HEK293 (cell line): Measurements from ENCODE around the gene MYL3.

Experiments used
- CTCF ChIA-PET: fragments of 350-600 bp; formaldehyde crosslinking; extraction: SDS; loops from one replicate; lab custom pipeline; 2021; ENCODE audit warnings: antibody characterized with exemption; lab: Yijun Ruan, JAX
- POLR2A ChIA-PET: fragments of 300-600 bp; formaldehyde crosslinking; extraction: SDS; loops from one replicate; lab custom pipeline; 2020; ENCODE audit warnings: antibody characterized with exemption, inconsistent platforms; lab: Yijun Ruan, JAX
- H3K27ac ChIP-seq: fragments of 200-500 bp; sonication (Bioruptor generic); 2 replicates; pipeline ENCODE4 v1.5.1; 2014; ENCODE audit warnings: low read depth, low read length, control low read depth, inconsistent platforms; ENCODE audit errors: extremely low read depth
- H3K36me3 ChIP-seq, 2 experiments: fragments of 200-500 bp in 1 of 2; sonication (Bioruptor generic) in 1 of 2; 1 replicate in 1 of 2; 2 replicates in 1 of 2; pipeline ENCODE4 v1.5.1; 2014 to 2017; ENCODE audit warnings: inconsistent platforms in 2 of 2, low read length in 2 of 2; ENCODE audit not compliant: control insufficient read depth in 2 of 2, insufficient read depth in 1 of 2
- H3K4me1 ChIP-seq: fragments of 200-500 bp; sonication (Bioruptor generic); 2 replicates; pipeline ENCODE4 v1.5.1; 2014; ENCODE audit warnings: mild to moderate bottlenecking, low read length, inconsistent platforms; ENCODE audit not compliant: control insufficient read depth, insufficient read depth
- H3K4me3 ChIP-seq: 2 replicates; pipeline ENCODE4 v1.5.1; 2011; ENCODE audit warnings: low read depth, mild to moderate bottlenecking, control low read depth, low read length, moderate library complexity
- H3K9me3 ChIP-seq: fragments of 200-500 bp; sonication (Bioruptor generic); 2 replicates; pipeline ENCODE4 v1.5.1; 2014; ENCODE audit warnings: low read depth, low read length, inconsistent platforms; ENCODE audit not compliant: control insufficient read depth, insufficient read depth
- GLIS2 ChIP-seq: fragments of 450-650 bp; formaldehyde crosslinking; IDR thresholded peaks from 2 replicates; pipeline ENCODE4 v1.5.1; 2016; ENCODE audit warnings: missing biosample characterization, missing genetic modification characterization
- KLF10 ChIP-seq: fragments of 450-650 bp; IDR thresholded peaks from 2 replicates; pipeline ENCODE4 v1.5.1; 2018; ENCODE audit warnings: missing biosample characterization, mild to moderate bottlenecking, missing genetic modification characterization
- KLF16 ChIP-seq: fragments of 450-650 bp; formaldehyde crosslinking; IDR thresholded peaks from 2 replicates; pipeline ENCODE4 v1.5.1; 2017; ENCODE audit warnings: missing biosample characterization, missing genetic modification characterization
- RBAK ChIP-seq: fragments of 450-650 bp; formaldehyde crosslinking; IDR thresholded peaks from 2 replicates; pipeline ENCODE4 v1.5.1; 2016; ENCODE audit warnings: missing biosample characterization, missing genetic modification characterization
- ZFP41 ChIP-seq: fragments of 450-650 bp; formaldehyde crosslinking; IDR thresholded peaks from 2 replicates; pipeline ENCODE4 v1.5.1; 2016; ENCODE audit warnings: missing biosample characterization, missing genetic modification characterization, borderline replicate concordance
- ZNF184 ChIP-seq: fragments of 450-650 bp; IDR thresholded peaks from 2 replicates; pipeline ENCODE4 v1.5.1; 2018; ENCODE audit warnings: missing biosample characterization, mild to moderate bottlenecking, missing genetic modification characterization
- ZNF24 ChIP-seq: fragments of 450-650 bp; formaldehyde crosslinking; IDR thresholded peaks from 2 replicates; pipeline ENCODE4 v1.5.1; 2016; ENCODE audit warnings: missing biosample characterization, missing genetic modification characterization
- ZNF521 ChIP-seq: fragments of 450-650 bp; formaldehyde crosslinking; IDR thresholded peaks from 2 replicates; pipeline ENCODE4 v1.5.1; 2017; ENCODE audit warnings: missing biosample characterization, mild to moderate bottlenecking, missing genetic modification characterization
- ZNF555 ChIP-seq: fragments of 450-650 bp; formaldehyde crosslinking; conservative IDR thresholded peaks from 2 replicates; pipeline ENCODE4 v1.5.1; 2017; ENCODE audit warnings: missing biosample characterization, mild to moderate bottlenecking, missing genetic modification characterization, inconsistent platforms
- ZNF626 ChIP-seq: fragments of 450-650 bp; sonication (Bioruptor Pico); formaldehyde crosslinking; IDR thresholded peaks from 2 replicates; pipeline ENCODE4 v1.5.1; 2018; ENCODE audit warnings: missing biosample characterization, missing genetic modification characterization, inconsistent platforms
- ZNF670 ChIP-seq: fragments of 450-650 bp; formaldehyde crosslinking; IDR thresholded peaks from 2 replicates; pipeline ENCODE4 v1.5.1; 2016; ENCODE audit warnings: missing biosample characterization, missing genetic modification characterization, low read depth
- TF ChIP-seq, protein P1 (sequence below): fragments of 450-650 bp; formaldehyde crosslinking; IDR thresholded peaks from 2 replicates; pipeline ENCODE4 v1.5.1; 2016; ENCODE audit warnings: missing biosample characterization, missing genetic modification characterization, borderline replicate concordance
- TF ChIP-seq, protein P2 (sequence below): fragments of 450-650 bp; formaldehyde crosslinking; conservative IDR thresholded peaks from 2 replicates; pipeline ENCODE4 v1.5.1; 2016; ENCODE audit warnings: low read depth, missing biosample characterization, missing genetic modification characterization
- TF ChIP-seq, protein P3 (sequence below): fragments of 450-650 bp; formaldehyde crosslinking; IDR thresholded peaks from 2 replicates; pipeline ENCODE4 v1.5.1; 2016; ENCODE audit warnings: missing biosample characterization, missing genetic modification characterization
- TF ChIP-seq, protein P4 (sequence below): fragments of 450-650 bp; formaldehyde crosslinking; IDR thresholded peaks from 2 replicates; pipeline ENCODE4 v1.5.1; 2016; ENCODE audit warnings: missing biosample characterization, missing genetic modification characterization
- TF ChIP-seq, protein P5 (sequence below): fragments of 450-650 bp; formaldehyde crosslinking; IDR thresholded peaks from 2 replicates; pipeline ENCODE4 v1.5.1; 2016; ENCODE audit warnings: missing biosample characterization, missing genetic modification characterization

Gene MYL3

DNA sequence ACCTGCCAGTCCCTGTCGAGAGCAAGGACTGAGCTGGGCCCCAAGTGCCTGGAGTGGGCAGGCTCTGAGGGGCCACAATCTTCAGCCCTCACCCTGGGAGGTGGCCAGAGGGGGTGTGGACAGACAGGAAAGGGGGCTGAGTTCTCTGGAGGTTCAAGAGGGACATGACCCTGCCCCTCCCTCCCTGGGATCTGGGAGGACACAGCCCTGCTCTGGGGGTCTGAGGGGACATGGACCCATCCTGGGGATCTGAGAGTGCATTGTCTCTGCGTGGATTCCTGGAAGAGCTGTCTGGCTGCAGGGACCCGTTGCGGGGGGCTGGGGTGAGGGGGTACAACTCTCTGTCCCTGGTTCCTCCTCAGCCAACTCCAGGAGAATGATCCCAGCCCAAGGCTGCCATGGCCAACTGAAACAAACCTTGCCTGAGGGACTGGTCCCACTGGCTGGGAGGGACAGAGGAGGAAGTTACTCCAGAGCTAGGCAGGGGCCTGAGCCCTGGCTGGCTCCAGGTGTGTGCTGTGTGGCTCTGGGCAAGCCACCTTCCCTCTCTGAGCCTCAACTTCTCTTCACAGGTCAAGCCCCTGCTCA, 43.3 kb upstream of the MYL3 start:
- H3K36me3 ChIP-seq: no peaks in the 10 kb centered on the region
- TF ChIP-seq RBAK (no peak), KLF10 (tag by site-specific recombination) (no peak), GLIS2 (0 out of 2 replicates have a peak, but pooled peaks have one; percentile 16)
- ChIA-PET CTCF (no interaction called here), POLR2A (no interaction called here)
- H3K27ac ChIP-seq: no peak overlapping the region
- no peak overlapping the region for H3K4me3 ChIP-seq
- H3K4me1 ChIP-seq: no peaks in the 10 kb centered on the region
- H3K9me3 ChIP-seq: no peaks in the 10 kb centered on the region

DNA sequence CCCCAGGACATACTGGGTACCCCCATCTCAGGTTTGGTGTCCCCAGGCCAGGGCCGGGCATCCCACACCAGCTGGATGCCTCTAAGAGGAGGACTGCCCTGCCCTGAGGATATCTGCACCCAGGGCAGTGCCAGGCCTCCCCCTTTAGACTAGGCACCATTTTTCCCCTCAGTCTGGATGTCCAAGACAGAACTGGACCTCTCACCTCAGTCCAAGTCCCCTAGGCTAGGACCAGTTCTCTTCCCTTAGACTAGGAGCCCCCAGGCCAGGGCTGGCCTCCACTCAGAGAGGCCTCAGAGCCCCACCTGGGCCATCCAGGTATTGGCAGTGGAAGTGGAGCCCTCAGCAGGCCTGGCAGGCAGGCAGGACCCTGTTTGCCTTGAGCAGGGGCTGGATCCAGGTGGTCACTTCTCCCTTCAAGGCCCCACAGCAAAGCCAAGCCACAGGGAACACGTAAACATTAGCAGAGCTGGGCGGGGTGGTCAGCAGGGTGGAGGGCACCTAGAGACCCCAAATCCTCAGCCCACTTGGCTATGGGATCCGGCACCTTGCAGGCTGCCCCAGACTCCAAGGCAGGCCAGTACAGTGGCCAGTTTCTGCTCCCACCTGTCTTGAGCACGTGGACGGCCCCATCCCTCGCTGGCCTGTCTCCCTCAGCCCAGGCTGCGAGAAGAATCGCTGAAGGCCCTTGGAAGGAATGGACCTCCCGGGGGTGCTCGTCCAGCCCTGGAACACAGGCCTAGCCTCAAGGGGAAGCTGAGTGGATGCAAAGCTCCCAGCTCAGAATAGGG, 42.6 kb upstream of the MYL3 start:
- no peak overlapping the region for H3K4me3 ChIP-seq
- ChIA-PET CTCF (no interaction called here), POLR2A (no interaction called here)
- no peak overlapping the region for H3K27ac ChIP-seq
- no peaks in the 10 kb centered on the region for H3K36me3 ChIP-seq
- no peaks in the 10 kb centered on the region for H3K4me1 ChIP-seq
- no peaks in the 10 kb centered on the region for H3K9me3 ChIP-seq
- TF ChIP-seq KLF16 (tag by site-specific recombination) (no peak), ZNF184 (tag by site-specific recombination) (no peak), ZFP41 (tag by site-specific recombination) (no peak), ZNF626 (tag by site-specific recombination) (no peak), ZNF521 (tag by site-specific recombination) (no peak), ZNF555 (no peak), ZNF24 (no peak), ZNF670 (no peak)
- TF ChIP-seq, protein P1, sequence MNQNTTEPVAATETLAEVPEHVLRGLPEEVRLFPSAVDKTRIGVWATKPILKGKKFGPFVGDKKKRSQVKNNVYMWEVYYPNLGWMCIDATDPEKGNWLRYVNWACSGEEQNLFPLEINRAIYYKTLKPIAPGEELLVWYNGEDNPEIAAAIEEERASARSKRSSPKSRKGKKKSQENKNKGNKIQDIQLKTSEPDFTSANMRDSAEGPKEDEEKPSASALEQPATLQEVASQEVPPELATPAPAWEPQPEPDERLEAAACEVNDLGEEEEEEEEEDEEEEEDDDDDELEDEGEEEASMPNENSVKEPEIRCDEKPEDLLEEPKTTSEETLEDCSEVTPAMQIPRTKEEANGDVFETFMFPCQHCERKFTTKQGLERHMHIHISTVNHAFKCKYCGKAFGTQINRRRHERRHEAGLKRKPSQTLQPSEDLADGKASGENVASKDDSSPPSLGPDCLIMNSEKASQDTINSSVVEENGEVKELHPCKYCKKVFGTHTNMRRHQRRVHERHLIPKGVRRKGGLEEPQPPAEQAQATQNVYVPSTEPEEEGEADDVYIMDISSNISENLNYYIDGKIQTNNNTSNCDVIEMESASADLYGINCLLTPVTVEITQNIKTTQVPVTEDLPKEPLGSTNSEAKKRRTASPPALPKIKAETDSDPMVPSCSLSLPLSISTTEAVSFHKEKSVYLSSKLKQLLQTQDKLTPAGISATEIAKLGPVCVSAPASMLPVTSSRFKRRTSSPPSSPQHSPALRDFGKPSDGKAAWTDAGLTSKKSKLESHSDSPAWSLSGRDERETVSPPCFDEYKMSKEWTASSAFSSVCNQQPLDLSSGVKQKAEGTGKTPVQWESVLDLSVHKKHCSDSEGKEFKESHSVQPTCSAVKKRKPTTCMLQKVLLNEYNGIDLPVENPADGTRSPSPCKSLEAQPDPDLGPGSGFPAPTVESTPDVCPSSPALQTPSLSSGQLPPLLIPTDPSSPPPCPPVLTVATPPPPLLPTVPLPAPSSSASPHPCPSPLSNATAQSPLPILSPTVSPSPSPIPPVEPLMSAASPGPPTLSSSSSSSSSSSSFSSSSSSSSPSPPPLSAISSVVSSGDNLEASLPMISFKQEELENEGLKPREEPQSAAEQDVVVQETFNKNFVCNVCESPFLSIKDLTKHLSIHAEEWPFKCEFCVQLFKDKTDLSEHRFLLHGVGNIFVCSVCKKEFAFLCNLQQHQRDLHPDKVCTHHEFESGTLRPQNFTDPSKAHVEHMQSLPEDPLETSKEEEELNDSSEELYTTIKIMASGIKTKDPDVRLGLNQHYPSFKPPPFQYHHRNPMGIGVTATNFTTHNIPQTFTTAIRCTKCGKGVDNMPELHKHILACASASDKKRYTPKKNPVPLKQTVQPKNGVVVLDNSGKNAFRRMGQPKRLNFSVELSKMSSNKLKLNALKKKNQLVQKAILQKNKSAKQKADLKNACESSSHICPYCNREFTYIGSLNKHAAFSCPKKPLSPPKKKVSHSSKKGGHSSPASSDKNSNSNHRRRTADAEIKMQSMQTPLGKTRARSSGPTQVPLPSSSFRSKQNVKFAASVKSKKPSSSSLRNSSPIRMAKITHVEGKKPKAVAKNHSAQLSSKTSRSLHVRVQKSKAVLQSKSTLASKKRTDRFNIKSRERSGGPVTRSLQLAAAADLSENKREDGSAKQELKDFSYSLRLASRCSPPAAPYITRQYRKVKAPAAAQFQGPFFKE: no peak
- TF ChIP-seq, protein P2, sequence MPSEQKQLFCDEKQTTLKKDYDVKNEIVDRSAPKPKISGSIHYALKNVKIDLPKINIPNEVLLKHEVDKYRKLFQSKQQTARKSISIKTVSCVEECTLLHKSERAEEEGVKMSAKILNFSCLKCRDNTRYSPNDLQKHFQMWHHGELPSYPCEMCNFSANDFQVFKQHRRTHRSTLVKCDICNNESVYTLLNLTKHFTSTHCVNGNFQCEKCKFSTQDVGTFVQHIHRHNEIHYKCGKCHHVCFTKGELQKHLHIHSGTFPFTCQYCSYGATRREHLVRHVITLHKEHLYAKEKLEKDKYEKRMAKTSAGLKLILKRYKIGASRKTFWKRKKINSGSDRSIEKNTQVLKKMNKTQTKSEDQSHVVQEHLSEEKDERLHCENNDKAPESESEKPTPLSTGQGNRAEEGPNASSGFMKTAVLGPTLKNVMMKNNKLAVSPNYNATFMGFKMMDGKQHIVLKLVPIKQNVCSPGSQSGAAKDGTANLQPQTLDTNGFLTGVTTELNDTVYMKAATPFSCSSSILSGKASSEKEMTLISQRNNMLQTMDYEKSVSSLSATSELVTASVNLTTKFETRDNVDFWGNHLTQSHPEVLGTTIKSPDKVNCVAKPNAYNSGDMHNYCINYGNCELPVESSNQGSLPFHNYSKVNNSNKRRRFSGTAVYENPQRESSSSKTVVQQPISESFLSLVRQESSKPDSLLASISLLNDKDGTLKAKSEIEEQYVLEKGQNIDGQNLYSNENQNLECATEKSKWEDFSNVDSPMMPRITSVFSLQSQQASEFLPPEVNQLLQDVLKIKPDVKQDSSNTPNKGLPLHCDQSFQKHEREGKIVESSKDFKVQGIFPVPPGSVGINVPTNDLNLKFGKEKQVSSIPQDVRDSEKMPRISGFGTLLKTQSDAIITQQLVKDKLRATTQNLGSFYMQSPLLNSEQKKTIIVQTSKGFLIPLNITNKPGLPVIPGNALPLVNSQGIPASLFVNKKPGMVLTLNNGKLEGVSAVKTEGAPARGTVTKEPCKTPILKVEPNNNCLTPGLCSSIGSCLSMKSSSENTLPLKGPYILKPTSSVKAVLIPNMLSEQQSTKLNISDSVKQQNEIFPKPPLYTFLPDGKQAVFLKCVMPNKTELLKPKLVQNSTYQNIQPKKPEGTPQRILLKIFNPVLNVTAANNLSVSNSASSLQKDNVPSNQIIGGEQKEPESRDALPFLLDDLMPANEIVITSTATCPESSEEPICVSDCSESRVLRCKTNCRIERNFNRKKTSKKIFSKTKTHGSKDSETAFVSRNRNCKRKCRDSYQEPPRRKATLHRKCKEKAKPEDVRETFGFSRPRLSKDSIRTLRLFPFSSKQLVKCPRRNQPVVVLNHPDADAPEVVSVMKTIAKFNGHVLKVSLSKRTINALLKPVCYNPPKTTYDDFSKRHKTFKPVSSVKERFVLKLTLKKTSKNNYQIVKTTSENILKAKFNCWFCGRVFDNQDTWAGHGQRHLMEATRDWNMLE: no peak
- TF ChIP-seq, protein P3, sequence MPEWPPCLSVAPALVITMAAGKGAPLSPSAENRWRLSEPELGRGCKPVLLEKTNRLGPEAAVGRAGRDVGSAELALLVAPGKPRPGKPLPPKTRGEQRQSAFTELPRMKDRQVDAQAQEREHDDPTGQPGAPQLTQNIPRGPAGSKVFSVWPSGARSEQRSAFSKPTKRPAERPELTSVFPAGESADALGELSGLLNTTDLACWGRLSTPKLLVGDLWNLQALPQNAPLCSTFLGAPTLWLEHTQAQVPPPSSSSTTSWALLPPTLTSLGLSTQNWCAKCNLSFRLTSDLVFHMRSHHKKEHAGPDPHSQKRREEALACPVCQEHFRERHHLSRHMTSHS (tag by site-specific recombination): no peak
- TF ChIP-seq, protein P4, sequence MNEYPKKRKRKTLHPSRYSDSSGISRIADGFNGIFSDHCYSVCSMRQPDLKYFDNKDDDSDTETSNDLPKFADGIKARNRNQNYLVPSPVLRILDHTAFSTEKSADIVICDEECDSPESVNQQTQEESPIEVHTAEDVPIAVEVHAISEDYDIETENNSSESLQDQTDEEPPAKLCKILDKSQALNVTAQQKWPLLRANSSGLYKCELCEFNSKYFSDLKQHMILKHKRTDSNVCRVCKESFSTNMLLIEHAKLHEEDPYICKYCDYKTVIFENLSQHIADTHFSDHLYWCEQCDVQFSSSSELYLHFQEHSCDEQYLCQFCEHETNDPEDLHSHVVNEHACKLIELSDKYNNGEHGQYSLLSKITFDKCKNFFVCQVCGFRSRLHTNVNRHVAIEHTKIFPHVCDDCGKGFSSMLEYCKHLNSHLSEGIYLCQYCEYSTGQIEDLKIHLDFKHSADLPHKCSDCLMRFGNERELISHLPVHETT (tag by site-specific recombination): no peak
- TF ChIP-seq, protein P5, sequence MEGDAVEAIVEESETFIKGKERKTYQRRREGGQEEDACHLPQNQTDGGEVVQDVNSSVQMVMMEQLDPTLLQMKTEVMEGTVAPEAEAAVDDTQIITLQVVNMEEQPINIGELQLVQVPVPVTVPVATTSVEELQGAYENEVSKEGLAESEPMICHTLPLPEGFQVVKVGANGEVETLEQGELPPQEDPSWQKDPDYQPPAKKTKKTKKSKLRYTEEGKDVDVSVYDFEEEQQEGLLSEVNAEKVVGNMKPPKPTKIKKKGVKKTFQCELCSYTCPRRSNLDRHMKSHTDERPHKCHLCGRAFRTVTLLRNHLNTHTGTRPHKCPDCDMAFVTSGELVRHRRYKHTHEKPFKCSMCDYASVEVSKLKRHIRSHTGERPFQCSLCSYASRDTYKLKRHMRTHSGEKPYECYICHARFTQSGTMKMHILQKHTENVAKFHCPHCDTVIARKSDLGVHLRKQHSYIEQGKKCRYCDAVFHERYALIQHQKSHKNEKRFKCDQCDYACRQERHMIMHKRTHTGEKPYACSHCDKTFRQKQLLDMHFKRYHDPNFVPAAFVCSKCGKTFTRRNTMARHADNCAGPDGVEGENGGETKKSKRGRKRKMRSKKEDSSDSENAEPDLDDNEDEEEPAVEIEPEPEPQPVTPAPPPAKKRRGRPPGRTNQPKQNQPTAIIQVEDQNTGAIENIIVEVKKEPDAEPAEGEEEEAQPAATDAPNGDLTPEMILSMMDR (tag by site-specific recombination): no peak
